Common myeloid progenitor, CD34-positive (primary cell): Measurements from ENCODE around the gene NPR2.

ENCODE experiments used
- CTCF ChIA-PET: fragments of 350-600 bp; sonication (Branson Sonifier 250); formaldehyde crosslinking; loops from one replicate; lab custom pipeline; 2021; ENCODE audit warnings: antibody characterized with exemption; lab: Charles Lee
- POLR2A ChIA-PET: fragments of 350-600 bp; sonication (Branson Sonifier 250); formaldehyde crosslinking; loops from one replicate; lab custom pipeline; 2021; ENCODE audit warnings: antibody characterized with exemption; lab: Charles Lee
- DNase-seq, 3 donors: peaks; one replicate each; pipeline versions ENCODE4 v3.0.0 to v3.0.0-alpha.2; 2013
- H3K27ac ChIP-seq, 2 experiments: 1 replicate in 1 of 2; 2 replicates in 1 of 2; pipeline ENCODE4 v1.7.0; 2013; ENCODE audit warnings: inconsistent platforms in 2 of 2, low read length in 2 of 2, mild to moderate bottlenecking in 2 of 2, low read depth in 1 of 2, moderate library complexity in 1 of 2; ENCODE audit not compliant: severe bottlenecking in 2 of 2, insufficient read depth in 1 of 2, poor library complexity in 1 of 2
- H3K27me3 ChIP-seq, 5 experiments: replicated peaks in 2 of 5; 1 replicate in 3 of 5; 2 replicates in 2 of 5; pipeline versions ENCODE4 v1.6.1 to v1.7.0; 2013; ENCODE audit warnings: low read length in 4 of 5, mild to moderate bottlenecking in 2 of 5, moderate library complexity in 2 of 5, inconsistent platforms in 1 of 5; ENCODE audit not compliant: insufficient read depth in 5 of 5, control insufficient read depth in 4 of 5
- H3K36me3 ChIP-seq, 4 experiments: 1 replicate in 2 of 4; 2 replicates in 2 of 4; pipeline versions ENCODE4 v1.6.1 to v1.7.0; 2013; ENCODE audit warnings: low read length in 3 of 4, control low read depth in 1 of 4, mild to moderate bottlenecking in 1 of 4; ENCODE audit not compliant: control insufficient read depth in 4 of 4, insufficient read depth in 4 of 4
- H3K4me1 ChIP-seq, 4 experiments: 1 replicate in 3 of 4; 2 replicates in 1 of 4; pipeline versions ENCODE4 v1.6.1 to v1.7.1; 2013; ENCODE audit warnings: low read length in 3 of 4, mild to moderate bottlenecking in 3 of 4, control low read depth in 1 of 4, inconsistent platforms in 1 of 4, moderate library complexity in 1 of 4; ENCODE audit not compliant: control insufficient read depth in 4 of 4, insufficient read depth in 4 of 4; ENCODE audit errors: control extremely low read depth in 1 of 4
- H3K4me3 ChIP-seq, 7 experiments: 1 replicate in 4 of 7; 2 replicates in 3 of 7; pipeline versions ENCODE4 v1.5.1 to v1.7.0; 2013; ENCODE audit warnings: mild to moderate bottlenecking in 7 of 7, low read length in 6 of 7, moderate library complexity in 6 of 7, inconsistent platforms in 2 of 7, low read depth in 2 of 7, control low read depth in 1 of 7; ENCODE audit not compliant: insufficient read depth in 4 of 7, control insufficient read depth in 1 of 7; ENCODE audit errors: extremely low read depth in 1 of 7
- H3K9me3 ChIP-seq, 5 experiments: 1 replicate in 4 of 5; 2 replicates in 1 of 5; pipeline versions ENCODE4 v1.6.1 to v1.7.1; 2013; ENCODE audit warnings: low read length in 4 of 5, mild to moderate bottlenecking in 2 of 5, inconsistent platforms in 1 of 5, low read depth in 1 of 5, moderate library complexity in 1 of 5; ENCODE audit not compliant: control insufficient read depth in 4 of 5, insufficient read depth in 2 of 5; ENCODE audit errors: control extremely low read depth in 1 of 5
- WGBS: methylation state at CpG from one replicate; pipeline ENCODE4 v1.1.5; 2013; ENCODE audit not compliant: insufficient coverage; 5-methylcytosine and 5-hydroxymethylcytosine counted together

NPR2 gene

DNA sequence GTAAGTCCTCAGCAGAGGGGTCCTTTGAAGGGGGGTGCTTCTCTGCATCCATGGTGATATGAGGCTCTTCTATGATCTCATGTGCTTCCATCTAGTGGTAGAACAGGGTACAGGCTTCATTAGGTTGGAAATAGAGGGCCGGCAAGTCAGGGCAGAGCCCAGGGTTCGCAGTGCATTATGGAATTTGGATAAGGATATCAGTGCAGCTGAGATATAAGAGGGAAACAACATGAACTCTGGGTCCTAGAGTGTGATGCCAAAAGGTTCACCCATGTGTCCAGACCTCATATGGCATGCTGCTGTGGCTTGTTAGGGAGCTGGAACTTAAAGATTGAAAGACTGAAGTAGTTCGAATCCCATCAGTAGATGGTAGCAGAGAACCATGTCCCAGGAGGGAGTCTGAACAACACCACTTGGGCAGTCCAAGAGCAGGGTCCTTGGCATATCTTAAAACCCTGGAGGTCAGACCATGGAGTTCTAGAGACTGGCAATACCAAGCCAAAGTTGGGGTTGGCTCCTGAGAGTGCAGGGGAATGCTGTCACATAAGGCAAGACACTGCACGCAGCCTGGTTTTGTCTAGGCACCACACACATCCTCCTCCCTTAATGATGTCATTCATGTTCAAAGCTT is 34.8 kb downstream of the NPR2 start:
- peak; percentile 74 to 81 (median 77) for DNase-seq
- H3K27ac ChIP-seq = no peak overlapping the region

DNA sequence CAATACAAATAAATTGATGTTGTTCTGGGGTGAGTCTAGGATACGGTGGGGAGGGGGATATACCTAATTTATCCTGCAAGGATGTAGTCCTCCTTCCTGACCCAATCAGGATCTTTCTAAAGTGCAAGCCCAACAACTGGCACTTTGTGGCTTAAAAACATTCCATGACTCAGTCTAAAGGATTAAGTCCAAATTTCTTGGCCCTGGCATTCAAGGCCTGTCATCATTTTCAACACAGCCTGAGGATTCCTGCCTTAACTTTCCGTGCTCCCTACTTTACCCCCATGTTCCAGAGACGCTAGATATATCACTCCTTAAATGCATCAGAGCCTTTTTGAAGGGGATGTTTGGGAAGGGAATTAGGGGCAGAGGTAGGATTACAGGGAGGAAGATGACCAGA is 36.1 kb downstream of the NPR2 start:
- H3K27ac ChIP-seq = no peak overlapping the region

More for the DNA sequence above, 34.8 kb downstream of the NPR2 start:
- 22% methylated on average over 4 of the region's 4 CpGs for WGBS
- Histone ChIP-seq H3K4me1 (peaks cover 0 to 14% (median 11%) of the 10 kb centered on the region in 4 experiments), H3K9me3 (no peaks in the 10 kb centered on the region), H3K27me3 (peaks cover 0 to 6% (median 3%) of the 10 kb centered on the region in 5 experiments), H3K4me3 (no peak overlapping the region), H3K36me3 (no peaks in the 10 kb centered on the region)
- ChIA-PET CTCF (interaction anchor here (0.7 to 6.1 kb wide), 49 partner anchors 8 to 325 kb away, joined by 3 to 61 read pairs (median 5); partner anchors contain the start of genes GBA2, HINT2, HRCT1 and NPR2), POLR2A (interaction anchor here (0.6 to 0.7 kb wide), 3 partner anchors 36 to 563 kb away, joined by 3 read pairs; no protein-coding TSS in a partner anchor)

DNA sequence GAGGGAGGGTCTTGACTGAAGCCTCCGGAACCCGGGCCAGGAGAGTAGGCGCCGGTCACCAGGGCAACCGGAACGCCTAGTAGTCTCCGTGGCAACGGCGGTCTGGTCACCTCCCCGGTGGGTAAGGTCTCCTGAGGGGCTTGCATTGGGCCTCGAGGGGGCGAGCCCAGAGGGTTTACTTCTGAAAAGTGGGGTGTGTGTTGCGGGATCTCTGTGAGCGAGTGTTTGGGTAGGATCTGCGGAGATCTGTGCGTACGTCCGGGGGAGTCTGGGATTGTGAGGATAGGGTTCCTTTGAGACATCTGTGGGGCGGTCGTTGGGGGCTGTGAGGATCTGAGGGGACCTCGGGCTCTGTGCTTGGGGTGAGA is 37.3 kb downstream of the NPR2 start, which contains the start of gene FAM221B:
Gene FAM221B, minus strand, starts transcription at position 17 of the 368 bp plus-strand sequence. CDS start 2,571 bp downstream, outside the sequence.
- no peak for DNase-seq
- H3K27me3 ChIP-seq = peaks cover 0 to 6% (median 3%) of the 10 kb centered on the region in 5 experiments

More for the DNA sequence above, 36.1 kb downstream of the NPR2 start:
- POLR2A ChIA-PET = no interaction called here
- Histone ChIP-seq H3K9me3 (no peaks in the 10 kb centered on the region), H3K27me3 (peaks cover 0 to 6% (median 3%) of the 10 kb centered on the region in 5 experiments), H3K4me3 (no peak overlapping the region), H3K36me3 (no peaks in the 10 kb centered on the region), H3K4me1 (peaks cover 0 to 14% (median 11%) of the 10 kb centered on the region in 4 experiments)
- no peak for DNase-seq
- 100% methylated on average over 1 of the region's 3 CpGs for WGBS
- CTCF ChIA-PET = interaction anchor here (1.0 to 6.1 kb wide), 15 partner anchors 10 to 324 kb away, joined by 3 to 61 read pairs (median 15); partner anchors contain the start of genes GBA2, HINT2, RGP1 and SPAG8

DNA sequence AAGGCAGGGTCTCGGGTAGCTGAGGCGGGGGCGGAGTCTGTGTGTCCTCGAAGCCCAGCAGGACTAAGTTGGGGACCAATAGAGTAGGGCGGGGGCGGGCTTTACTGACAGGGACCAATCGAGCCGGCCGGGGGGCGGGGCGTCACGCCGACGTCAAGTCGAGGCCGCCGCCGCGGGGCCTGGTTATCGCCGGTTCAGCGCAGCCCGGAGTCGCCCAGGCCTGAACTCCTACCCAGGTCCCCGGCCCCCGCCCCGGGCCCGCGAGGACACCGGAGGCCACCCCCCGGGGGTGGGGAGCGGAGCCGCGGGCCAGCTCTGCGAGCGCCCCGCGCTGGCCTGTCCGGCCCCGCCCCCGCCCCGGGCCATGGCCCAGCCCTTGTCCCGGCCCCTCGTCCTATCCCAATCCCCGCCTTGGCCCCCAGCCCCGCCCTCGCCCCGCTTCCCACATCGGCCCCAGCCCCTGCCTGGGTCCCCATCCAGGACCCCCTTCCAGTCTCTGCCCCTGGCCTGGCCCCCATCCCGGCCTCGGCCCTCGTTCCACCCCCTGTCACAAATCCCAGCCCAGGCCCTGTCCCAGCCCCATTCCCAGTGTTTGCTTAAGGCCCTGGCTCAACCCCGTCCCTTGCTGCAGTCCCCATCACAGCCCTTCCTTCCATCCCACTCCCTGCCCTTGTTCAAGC is 37.8 kb downstream of the NPR2 start, which contains the start of gene TMEM8B:
Gene TMEM8B, plus strand, starts transcription at position 145 of the 680 bp plus-strand sequence. Its CDS starts 220 bp downstream, at position 365.
- CTCF ChIA-PET = interaction anchor here (1.0 to 6.1 kb wide), 7 partner anchors 8 to 96 kb away, joined by 3 to 45 read pairs (median 4); partner anchors contain the start of gene CREB3
- DNase-seq = peak; percentile 92 to 93 (median 92)
- POLR2A ChIA-PET = no interaction called here
- WGBS = 0% methylated on average over 41 of the region's 53 CpGs
- Histone ChIP-seq H3K36me3 (no peaks in the 10 kb centered on the region), H3K27ac (peak within 1 kb of the TSS in 1 of 2 experiments; percentile 67), H3K9me3 (no peaks in the 10 kb centered on the region), H3K27me3 (peaks cover 0 to 6% (median 3%) of the 10 kb centered on the region in 5 experiments), H3K4me1 (peaks cover 2 to 27% (median 24%) of the 10 kb centered on the region in 4 experiments), H3K4me3 (peak within 1 kb of the TSS; percentile 48 to 84 (median 75))

More for the DNA sequence above, 37.3 kb downstream of the NPR2 start, which contains the start of gene FAM221B:
- H3K4me1 ChIP-seq = peaks cover 0 to 21% (median 19%) of the 10 kb centered on the region in 4 experiments
- 0% methylated on average over 17 of the region's 21 CpGs for WGBS
- H3K36me3 ChIP-seq = no peaks in the 10 kb centered on the region
- peak within 1 kb of the TSS; percentile 48 to 84 (median 75) for H3K4me3 ChIP-seq
- no peaks in the 10 kb centered on the region for H3K9me3 ChIP-seq
- H3K27ac ChIP-seq = peak within 1 kb of the TSS in 1 of 2 experiments; percentile 67
- ChIA-PET CTCF (interaction anchor here (1.0 to 6.1 kb wide), 8 partner anchors 9 to 96 kb away, joined by 3 to 45 read pairs (median 4); partner anchors contain the start of gene CREB3), POLR2A (no interaction called here)

DNA sequence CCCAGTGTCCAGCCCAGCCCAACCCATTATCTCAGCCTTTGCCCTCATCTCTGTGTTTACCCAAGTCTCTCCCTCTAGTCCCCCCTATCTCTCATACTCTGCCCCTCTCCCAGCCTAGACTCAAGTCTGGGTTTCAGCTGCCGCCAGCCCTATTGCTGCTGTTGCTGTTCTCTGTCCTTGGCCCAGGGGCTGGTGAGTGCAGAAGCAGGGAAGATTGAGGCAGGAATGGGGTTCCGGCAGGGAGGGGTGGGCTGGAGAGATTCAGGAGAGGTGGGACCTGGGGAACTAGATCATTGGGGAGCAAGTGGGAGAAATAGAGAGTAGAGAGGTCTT is 38.3 kb downstream of the NPR2 start:
- no peak for DNase-seq
- Histone ChIP-seq H3K27me3 (peaks cover 0 to 6% (median 3%) of the 10 kb centered on the region in 5 experiments), H3K27ac (no peak overlapping the region), H3K4me3 (peak overlapping the region in 6 of 7 experiments; percentile 29 to 84 (median 75)), H3K9me3 (no peaks in the 10 kb centered on the region), H3K36me3 (no peaks in the 10 kb centered on the region), H3K4me1 (peaks cover 4 to 30% (median 28%) of the 10 kb centered on the region in 4 experiments)
- CTCF ChIA-PET = interaction anchor here (1.3 to 1.4 kb wide), 2 partner anchors 39 to 41 kb away, joined by 3 to 7 read pairs; no protein-coding TSS in a partner anchor
- POLR2A ChIA-PET = no interaction called here
- 79% methylated on average over 2 of the region's 2 CpGs for WGBS

DNA sequence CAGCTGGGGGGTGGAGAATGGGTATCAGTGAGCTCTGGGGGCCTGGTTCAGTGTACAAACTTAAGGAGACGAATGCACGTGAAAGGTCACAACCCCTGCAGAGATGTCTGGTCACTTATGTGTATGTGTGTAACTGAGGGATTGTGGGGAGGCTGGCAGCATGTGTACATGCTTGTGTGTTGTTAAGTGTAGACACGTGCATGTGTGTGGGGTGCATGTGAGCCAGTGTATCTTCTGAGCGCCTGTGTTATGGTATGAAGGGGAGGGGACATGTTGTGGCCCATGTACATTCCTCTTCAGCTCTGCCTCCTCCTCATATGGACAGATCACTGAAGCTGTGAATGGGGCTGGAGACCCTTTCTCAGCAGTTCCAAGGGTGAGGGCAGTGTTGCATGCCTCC is 39.6 kb downstream of the NPR2 start:
- no peaks in the 10 kb centered on the region for H3K36me3 ChIP-seq
- no peak overlapping the region for H3K4me3 ChIP-seq
- no peaks in the 10 kb centered on the region for H3K9me3 ChIP-seq
- ChIA-PET CTCF (interaction anchor here (0.6 to 1.6 kb wide), 6 partner anchors 9 to 134 kb away, joined by 3 to 5 read pairs (median 3); no protein-coding TSS in a partner anchor), POLR2A (no interaction called here)
- peaks cover 0 to 9% (median 5%) of the 10 kb centered on the region in 5 experiments for H3K27me3 ChIP-seq
- peaks cover 4 to 32% (median 30%) of the 10 kb centered on the region in 4 experiments for H3K4me1 ChIP-seq
- 100% methylated on average over 2 of the region's 4 CpGs for WGBS
- DNase-seq = no peak
- H3K27ac ChIP-seq = no peak overlapping the region
